K562 (cell line): Measurements from ENCODE around the gene MYO3B. TPM values are rescaled to one million over a fixed set of nuclear protein-coding genes. Genes with fewer than 3 reads are reported as not detected.
A peak's percentile ranks its signal among the peaks of the same experiment; 100 is the strongest.

ENCODE experiments used
- FOXK2 ChIP-seq, 2 experiments: fragments of 450-650 bp; IDR thresholded peaks in 1 of 2; conservative IDR thresholded peaks in 1 of 2; 2 replicates each; pipeline ENCODE4 v1.6.1; 2016; ENCODE audit warnings: low read depth in 2 of 2, mild to moderate bottlenecking in 1 of 2
- GATA2 ChIP-seq: sonication (generic); formaldehyde crosslinking; IDR thresholded peaks from 2 replicates; pipeline ENCODE4 v1.4.0; 2020; ENCODE audit warnings: mild to moderate bottlenecking, missing genetic modification reagents
- HMBOX1 ChIP-seq: sonication (generic); IDR thresholded peaks from 2 replicates; pipeline ENCODE4 v1.6.1; 2016
- NR2C1 ChIP-seq, 2 experiments: fragments of 450-650 bp; IDR thresholded peaks; 2 replicates each; pipeline ENCODE4 v1.6.1; 2017; ENCODE audit warnings: mild to moderate bottlenecking in 2 of 2, antibody characterized with exemption in 1 of 2, inconsistent platforms in 1 of 2, missing compliant biosample characterization in 1 of 2, missing genetic modification characterization in 1 of 2
- PYGO2 ChIP-seq: fragments of 450-650 bp; IDR thresholded peaks from 2 replicates; pipeline ENCODE4 v1.6.1; 2016; ENCODE audit warnings: mild to moderate bottlenecking, missing genetic modification characterization, moderate library complexity, missing compliant biosample characterization
- RBM15 ChIP-seq: fragments of 200-400 bp; formaldehyde crosslinking; IDR thresholded peaks from 2 replicates; pipeline ENCODE4 v1.6.1; 2018; ENCODE audit warnings: mild to moderate bottlenecking, low read length, moderate library complexity; ENCODE audit not compliant: insufficient read depth
- REST ChIP-seq, 2 experiments: fragments of 450-650 bp; formaldehyde crosslinking in 1 of 2; IDR thresholded peaks; 2 replicates each; pipeline versions ENCODE4 v1.4.0 to v1.6.1; 2014 to 2020; ENCODE audit warnings: mild to moderate bottlenecking in 2 of 2, borderline replicate concordance in 1 of 2, low read depth in 1 of 2
- TCF15 ChIP-seq: fragments of 250-450 bp; sonication (Bioruptor Pico); IDR thresholded peaks from 2 replicates; pipeline ENCODE4 v1.8.0; 2022; ENCODE audit warnings: moderate library complexity, mild to moderate bottlenecking, inconsistent platforms
- ZHX1 ChIP-seq: fragments of 150-350 bp; conservative IDR thresholded peaks from 2 replicates; pipeline ENCODE4 v1.6.1; 2014; ENCODE audit warnings: low read length
- ZNF280A ChIP-seq: fragments of 450-650 bp; IDR thresholded peaks from 2 replicates; pipeline ENCODE4 v1.6.1; 2018; ENCODE audit warnings: mild to moderate bottlenecking, low read depth; ENCODE audit not compliant: partially characterized antibody
- ZNF583 ChIP-seq: fragments of 250-450 bp; sonication (Bioruptor Pico); IDR thresholded peaks from 2 replicates; pipeline ENCODE4 v1.4.0; 2020
- polyA plus RNA-seq, 8 experiments: library from polyadenylated mRNA; depleted of rRNA in 4 of 8; stranded (reverse) in 5 of 8; unstranded in 3 of 8; fragments of >200 nt; fragmentation: Nextera tagmentation in 2 of 8; fragmentation: Illumina TruSeq in 1 of 8; extraction: Ambion mirVana in 2 of 8; extraction: Trizol in 1 of 8; gene quantifications; 2 replicates each; pipeline versions ENCODE4 v1.2.1 to v1.2.3, GENCODE V29; 2011 to 2014; ENCODE audit warnings: inconsistent platforms in 1 of 8, missing spikeins in 1 of 8
- total RNA-seq, 7 experiments: library from RNA; depleted of rRNA in 6 of 7; stranded (reverse); fragments of >200 nt in 6 of 7; fragmentation: Illumina TruSeq in 2 of 7; extraction: Trizol in 2 of 7; gene quantifications; 2 replicates each; pipeline versions ENCODE4 v1.2.1 to v1.2.3, GENCODE V29; 2011 to 2021; ENCODE audit warnings: low replicate concordance in 1 of 7

The MYO3B gene
- total and polyA plus RNA-seq, 9 of the 15 experiments (the other 6 are each of a cell fraction or from before 2014, with no cell fraction given), result 2.7 to 6.5 (median 3.6) TPM

GRCh38 chr2:170361090-170361936 is 183.4 kb downstream of the MYO3B start (continued):
- TF ChIP-seq REST (IDR thresholded peaks at IDR 0.05; ENCODE audit: borderline replicate concordance) (peak; percentile 72), REST (CRISPR knock-in tag; IDR thresholded peaks at IDR 0.05; ENCODE audit: low read depth) (no peak), GATA2 (CRISPR knock-in tag) (0 out of 2 replicates have a peak, but pooled peaks have one; percentile 20), PYGO2 (tag) (peak; percentile 45; the same call in 1 of the 2 replicates), ZNF280A (no peak), FOXK2 (conservative IDR thresholded peaks at IDR 0.05 in 1 of 2, IDR thresholded peaks at IDR 0.05 in 1 of 2; ENCODE audit: low read depth in 2 of 2) (no peak), HMBOX1 (peak; percentile 23), RBM15 (no peak), ZNF583 (CRISPR knock-in tag) (no peak), ZHX1 (no peak), NR2C1 (IDR thresholded peaks at IDR 0.05) (0 out of 2 replicates have a peak, but pooled peaks have one; percentile 37), NR2C1 (tag; IDR thresholded peaks at IDR 0.05) (0 out of 2 replicates have a peak, but pooled peaks have one; percentile 6), TCF15 (CRISPR knock-in tag) (no peak)
